GM21723 (cell line): Measurements from ENCODE around the gene ERP27.
A peak's percentile ranks its signal among the peaks of the same experiment; 100 is the strongest.

Source experiments
- ATAC-seq: cut with Tn5 transposase; IDR thresholded peaks from one replicate; pipeline ENCODE4 v1.9.1; 2021; ENCODE audit warnings: mild to moderate bottlenecking, moderate library complexity; ENCODE audit not compliant: unreplicated experiment

The ERP27 gene

DNA sequence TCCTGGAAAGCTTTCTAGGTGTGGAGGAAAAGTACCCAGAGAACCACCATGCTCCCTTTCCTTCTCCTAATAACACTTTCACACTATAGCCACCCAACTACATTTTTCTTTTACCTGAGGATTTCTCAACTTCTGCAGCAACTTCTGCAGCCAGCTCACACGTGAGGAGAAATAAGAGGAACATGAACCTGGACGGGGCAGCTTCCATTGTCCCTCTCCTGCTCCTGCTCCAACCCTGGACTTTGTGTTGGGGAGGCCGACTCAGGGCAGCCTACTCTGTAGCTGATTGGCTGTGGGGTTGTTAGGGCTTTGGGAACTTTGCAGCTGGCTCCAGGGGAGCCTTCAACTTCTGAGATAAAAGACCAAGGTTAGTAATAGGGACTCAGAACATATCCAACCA is at the start of gene ERP27:
TSS of gene ERP27 (minus strand) at position 237 of the 400 bp plus-strand sequence. CDS start at position 208, 29 bp downstream.
- no peak for ATAC-seq

GRCh38 chr12:14988035-14988434 is 49.7 kb upstream of the ERP27 start:
- no peak for ATAC-seq

- no peak for ATAC-seq
These were observed 48.1 kb upstream of the ERP27 start for GRCh38 chr12:14986449-14986848.

DNA sequence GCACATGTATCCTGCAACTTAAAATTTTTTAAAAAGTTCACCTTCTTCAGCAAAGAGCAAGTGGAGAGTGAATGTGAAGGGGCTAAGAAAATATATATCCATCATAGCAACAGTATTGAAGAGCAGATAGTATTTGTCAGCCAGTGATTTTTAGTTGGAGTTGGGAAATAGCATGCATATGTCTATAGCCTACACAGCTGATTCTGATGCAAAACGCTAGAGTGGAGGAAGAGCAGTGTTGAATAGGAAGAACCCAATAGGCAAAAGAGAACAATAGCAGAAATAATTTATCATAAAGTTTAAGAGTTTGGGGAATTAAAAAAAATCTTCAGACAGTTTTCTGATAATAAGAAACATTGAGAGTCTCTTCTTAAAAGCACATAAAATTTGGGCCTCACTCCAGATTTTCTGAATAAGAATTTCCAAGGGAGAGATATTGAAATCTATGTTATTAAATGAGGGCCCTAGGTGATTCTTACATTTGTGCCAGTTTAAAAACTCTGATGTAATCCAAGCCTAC is 46.5 kb upstream of the ERP27 start:
- no peak for ATAC-seq

- ATAC-seq, result no peak
These were observed 45.7 kb upstream of the ERP27 start for GRCh38 chr12:14984036-14984435.

- ATAC-seq, result peak; percentile 65
These were observed 44.7 kb upstream of the ERP27 start for GRCh38 chr12:14982991-14983390.

DNA sequence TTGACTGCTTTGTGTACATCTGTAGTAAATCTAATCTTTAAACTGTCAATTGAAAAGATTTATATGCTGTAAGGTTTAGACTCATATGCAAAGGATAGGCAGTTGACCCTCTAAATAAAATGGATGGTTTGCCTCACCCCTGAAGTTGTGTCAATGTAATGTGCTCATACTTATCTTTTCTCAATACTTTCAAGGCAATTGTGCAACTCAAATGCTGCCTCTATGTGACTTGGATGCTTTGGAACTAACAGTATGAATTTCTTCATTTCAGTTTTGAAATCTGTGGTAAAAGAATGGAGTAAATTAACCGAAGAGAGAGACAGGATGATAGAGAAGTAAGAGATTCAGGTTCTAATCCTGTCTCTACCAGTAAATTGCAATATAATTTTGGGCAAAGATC is 44.2 kb upstream of the ERP27 start:
- ATAC-seq, result no peak

GRCh38 chr12:14981049-14981448 is 42.7 kb upstream of the ERP27 start:
- no peak for ATAC-seq

DNA sequence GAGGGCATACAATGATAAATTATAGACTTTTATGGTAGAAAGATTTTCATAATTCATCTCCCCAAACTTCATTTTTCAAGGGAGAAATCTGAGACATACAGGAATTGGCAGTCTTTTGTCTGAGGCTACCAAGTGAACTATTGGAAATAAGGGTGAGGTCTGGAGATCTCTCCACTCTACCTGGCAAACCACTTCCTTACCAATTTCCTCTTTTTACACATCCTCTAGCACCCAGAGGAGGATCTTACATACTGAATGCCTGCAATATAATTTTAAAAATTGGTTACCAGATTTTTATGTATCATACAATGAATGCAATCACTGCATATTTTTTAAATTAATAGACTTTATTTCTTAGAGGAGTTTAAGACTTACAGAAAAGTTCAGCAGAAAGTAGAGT is 41.1 kb upstream of the ERP27 start:
- no peak for ATAC-seq

DNA sequence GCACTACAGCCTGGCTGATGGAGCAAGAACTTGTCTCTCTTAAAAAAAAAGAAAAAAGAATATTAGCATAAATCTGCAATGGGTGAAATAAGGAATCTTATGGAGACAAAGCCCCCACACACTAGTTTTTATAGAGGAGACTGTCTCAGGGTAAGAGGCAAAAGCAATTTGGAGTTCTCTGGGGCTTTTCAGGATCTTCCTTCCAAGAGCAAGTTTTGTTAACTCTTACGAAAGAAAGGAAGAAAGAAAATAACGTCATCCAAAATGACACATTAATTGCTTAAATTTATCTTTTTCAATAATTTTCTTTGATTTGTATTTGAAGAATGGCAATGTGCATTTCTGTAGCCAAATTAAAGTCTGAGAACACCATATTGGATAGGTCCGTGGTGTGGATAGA is 38.3 kb upstream of the ERP27 start:
- no peak for ATAC-seq

DNA sequence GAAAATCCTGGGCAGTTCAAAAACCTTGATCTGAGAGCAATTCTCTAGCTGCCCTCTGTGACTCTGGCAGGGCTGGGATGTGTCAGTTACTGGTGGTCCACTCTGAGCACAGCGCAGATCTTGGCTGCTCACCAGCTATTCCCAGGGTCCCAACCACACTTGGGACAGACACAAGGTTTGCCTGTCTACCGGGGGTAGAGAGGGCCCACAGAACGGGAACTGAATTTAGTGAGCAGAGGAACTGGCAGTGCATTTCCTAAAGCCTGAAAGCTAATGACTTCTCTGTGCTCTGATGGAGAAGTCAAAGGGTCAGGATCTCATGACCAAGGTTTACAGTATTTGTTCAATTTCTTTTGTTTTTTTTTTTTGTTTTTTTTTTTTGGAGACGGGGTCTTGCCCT is 37.1 kb upstream of the ERP27 start:
- no peak for ATAC-seq

GRCh38 chr12:14974633-14975032 is 36.3 kb upstream of the ERP27 start:
- ATAC-seq, result no peak

GRCh38 chr12:14972816-14973215 is 34.5 kb upstream of the ERP27 start, which contains the start of gene PDE6H:
TSS of gene PDE6H (plus strand) at chr12:14973042. CDS start at chr12:14978013, 4,971 bp downstream.
- no peak for ATAC-seq

DNA sequence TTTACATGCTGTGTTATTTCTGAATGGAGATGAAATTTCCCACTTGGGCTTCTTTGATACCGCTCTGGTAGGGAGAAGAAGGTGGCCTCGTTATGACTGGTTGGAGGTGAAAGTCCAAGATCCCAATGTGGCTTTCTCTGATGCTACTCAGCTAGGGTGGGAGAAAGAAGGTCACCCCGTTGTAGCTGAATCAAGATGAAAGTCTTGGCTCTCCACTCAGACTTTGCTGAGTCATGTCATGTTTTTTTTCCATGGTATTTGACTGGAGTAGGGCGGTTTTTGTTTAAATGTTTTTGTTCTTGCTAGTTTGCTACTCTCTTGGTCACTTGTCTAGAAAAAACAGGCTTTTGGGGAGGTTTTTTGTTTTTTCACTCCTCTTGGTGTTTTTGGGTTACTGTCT is 32.1 kb upstream of the ERP27 start:
- ATAC-seq, result no peak

DNA sequence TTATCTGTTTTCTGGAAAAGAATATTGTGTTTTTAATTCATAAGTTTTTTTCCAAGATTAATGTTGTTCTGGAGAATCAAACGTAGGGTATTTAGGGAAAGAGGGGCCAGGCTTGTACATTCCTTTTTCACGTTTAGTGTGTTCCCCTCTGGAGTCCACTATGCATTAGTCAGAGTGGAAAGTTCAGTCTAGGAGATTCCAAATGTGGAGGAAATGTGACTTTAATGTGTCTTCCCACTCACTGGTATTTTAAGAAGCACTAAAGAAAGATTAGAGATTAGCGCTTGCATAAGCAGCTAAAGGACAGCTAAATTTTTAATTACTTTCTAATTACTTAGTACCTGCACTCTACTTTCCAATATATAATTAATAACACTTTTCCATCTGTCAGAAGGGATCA is 30.1 kb upstream of the ERP27 start:
- ATAC-seq, result no peak

- no peak for ATAC-seq
These were observed 26.9 kb upstream of the ERP27 start for GRCh38 chr12:14965221-14965620.

DNA sequence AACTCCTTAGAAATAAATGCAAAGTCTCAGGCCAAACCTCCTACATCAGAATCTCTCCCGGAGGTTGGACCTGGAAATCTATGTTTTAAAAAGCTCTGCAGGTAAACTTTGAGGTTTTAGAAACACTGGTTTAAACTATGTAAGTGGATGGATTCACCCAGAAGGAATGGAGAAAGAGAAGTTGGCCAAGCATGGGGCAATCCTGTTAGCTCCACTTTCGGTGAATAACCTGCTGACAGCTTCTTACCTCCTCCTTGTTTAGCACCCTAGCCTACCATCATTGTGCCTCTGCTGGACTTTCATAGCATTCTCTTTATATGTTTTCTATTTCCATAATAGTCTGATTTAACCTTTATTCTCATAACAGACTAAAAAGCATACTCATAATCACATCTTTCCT is 26.1 kb upstream of the ERP27 start:
- no peak for ATAC-seq

- ATAC-seq, result no peak
These were observed 25.2 kb upstream of the ERP27 start for GRCh38 chr12:14963520-14963919.

- no peak for ATAC-seq
These were observed 24.5 kb upstream of the ERP27 start for GRCh38 chr12:14962797-14963196.

GRCh38 chr12:14962153-14962539 is 23.8 kb upstream of the ERP27 start:
- no peak for ATAC-seq

GRCh38 chr12:14961466-14962152 is 23.3 kb upstream of the ERP27 start, which contains the start of gene ARHGDIB:
TSS of gene ARHGDIB (minus strand) at chr12:14961601. CDS start at chr12:14950712, 10,889 bp downstream.
- ATAC-seq, result peak; percentile 68

DNA sequence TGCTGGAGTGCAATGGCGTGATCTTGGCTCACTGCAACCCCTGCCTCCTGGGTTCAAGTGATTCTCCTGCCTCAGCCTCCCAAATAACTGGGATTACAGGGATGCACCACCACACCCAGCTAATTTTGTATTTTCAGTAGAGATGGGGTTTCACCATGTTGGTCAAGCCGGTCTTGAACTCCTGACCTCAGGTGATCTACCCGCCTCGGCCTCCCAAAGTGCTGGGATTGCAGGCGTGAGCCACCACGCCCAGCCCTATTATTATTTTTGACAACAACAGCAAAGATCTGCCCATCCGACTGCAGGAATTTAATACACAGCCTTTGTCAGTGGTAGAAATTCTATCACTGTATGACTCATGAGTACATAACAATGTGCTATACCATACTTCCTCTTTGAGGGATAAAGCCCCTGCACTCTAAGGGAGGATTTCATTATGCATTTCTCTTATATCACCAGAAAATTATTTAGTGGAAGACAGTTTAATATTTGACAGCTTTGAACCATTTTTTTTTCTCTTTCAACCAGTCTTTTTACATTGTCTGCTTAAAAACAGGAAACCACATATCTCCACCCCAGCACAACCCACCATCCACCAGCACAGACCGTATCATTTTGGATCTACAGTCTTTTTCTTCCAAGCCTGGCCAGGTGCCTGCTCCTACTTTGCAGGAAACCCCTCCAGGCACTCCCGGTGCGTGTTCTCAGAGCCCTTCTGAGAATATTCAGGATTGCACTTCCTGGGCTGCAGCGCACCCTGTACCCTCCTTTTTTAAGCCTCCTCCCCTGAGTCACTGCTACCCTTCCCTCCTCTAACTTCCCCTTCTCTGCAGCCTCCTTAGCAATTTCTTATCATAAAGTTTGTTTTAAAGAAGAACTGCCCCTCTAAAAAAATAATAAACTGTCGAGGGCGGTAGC is 22.5 kb upstream of the ERP27 start:
- ATAC-seq, result peak; percentile 43
